GM19238 (cell line): ENCODE results near the gene ADAM11.

Experiments used
- DNase-seq: peaks from one replicate; pipeline ENCODE4 v3.0.0; 2011; ENCODE audit warnings: low spot score; ENCODE audit not compliant: insufficient read length

Gene ADAM11

DNA sequence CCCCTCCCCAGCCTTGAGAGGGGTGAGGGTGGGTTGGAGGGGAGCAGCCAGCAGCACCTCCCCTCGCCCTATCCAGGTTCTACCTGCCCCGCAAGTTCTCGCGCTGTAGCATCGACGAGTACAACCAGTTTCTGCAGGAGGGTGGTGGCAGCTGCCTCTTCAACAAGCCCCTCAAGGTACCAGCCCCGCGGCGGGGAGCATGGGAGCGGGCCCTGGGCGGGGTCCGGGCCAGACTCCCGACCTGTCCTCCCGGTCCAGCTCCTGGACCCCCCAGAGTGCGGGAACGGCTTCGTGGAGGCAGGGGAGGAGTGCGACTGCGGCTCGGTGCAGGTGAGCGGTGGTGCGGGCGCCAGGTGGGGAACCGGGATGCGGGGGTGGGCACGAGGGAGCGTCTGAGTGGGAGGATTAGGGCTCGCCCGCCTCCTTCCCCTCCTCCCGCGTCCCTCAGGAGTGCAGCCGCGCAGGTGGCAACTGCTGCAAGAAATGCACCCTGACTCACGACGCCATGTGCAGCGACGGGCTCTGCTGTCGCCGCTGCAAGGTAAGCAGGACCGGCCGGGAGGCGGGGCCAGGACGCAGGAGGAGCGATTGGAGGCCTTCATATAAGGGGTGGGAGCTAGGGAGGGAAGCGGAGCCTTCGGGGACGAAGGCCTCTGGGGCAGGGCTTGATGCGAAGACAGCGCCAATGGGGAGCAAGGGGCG lies 16.5 kb downstream of the ADAM11 start:
- peak; percentile 99 for DNase-seq

DNA sequence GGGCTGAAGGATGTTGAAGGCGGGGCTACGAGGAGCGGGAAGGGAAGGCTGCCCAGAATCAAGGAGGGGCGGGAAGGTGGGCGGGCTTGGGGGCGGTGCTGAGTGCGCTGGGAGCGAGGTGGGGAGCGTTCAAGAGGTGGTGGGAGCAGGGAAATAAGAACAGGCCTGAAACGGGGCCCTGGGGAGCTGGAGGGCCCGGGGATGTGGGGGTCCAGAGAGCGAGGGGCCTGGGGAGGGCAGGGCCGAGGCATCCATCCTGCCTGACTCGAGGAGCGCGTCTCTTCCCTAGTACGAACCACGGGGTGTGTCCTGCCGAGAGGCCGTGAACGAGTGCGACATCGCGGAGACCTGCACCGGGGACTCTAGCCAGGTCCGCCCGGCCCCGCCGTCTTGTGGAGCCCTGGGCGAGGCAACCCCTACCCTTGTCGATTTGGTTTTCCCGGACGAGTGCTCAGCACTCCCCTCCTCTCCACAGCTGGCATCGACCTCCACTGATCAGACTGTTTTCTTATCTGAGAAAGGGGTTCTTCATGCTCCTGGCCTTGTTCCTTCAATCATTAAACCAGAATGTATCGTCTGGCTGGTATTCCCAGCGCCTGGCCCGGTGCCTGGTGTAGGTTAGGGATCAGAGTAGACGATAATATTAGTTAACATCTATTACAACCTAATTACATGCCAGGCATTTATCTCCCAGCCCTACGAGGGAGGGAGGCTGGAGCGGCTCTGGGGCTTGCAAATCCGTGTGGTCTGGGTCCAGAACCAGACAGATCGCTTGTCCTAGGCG lies 17.2 kb downstream of the ADAM11 start:
- DNase-seq = no peak

DNA sequence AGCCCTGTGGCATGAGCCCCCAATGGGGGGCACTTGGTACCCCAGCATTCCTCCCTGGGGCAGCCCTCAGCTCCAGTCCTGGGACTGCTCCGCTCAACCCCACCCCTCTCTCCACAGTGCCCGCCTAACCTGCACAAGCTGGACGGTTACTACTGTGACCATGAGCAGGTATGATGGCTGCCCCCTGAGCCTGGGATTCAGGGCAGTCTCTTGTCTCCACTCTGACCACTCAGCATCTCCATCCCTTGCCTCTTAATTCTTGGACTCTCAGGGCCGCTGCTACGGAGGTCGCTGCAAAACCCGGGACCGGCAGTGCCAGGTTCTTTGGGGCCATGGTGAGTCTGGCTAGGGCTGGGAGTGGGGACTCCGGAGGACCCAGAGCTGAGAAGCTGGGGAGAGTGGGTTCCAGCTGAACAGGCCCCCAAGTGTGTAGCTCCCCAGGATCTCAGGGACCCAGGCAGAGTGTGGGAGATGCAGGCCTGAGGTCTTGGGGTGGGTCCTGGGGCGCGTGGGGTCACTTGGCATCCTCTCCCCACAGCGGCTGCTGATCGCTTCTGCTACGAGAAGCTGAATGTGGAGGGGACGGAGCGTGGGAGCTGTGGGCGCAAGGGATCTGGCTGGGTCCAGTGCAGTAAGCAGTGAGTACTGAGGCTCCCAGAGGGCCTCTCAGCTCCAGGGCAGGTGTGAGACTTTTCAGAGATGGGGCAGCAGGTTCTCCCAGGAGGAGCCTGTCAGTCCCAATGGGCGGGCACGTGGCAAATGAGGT lies 18.0 kb downstream of the ADAM11 start:
- DNase-seq = no peak

DNA sequence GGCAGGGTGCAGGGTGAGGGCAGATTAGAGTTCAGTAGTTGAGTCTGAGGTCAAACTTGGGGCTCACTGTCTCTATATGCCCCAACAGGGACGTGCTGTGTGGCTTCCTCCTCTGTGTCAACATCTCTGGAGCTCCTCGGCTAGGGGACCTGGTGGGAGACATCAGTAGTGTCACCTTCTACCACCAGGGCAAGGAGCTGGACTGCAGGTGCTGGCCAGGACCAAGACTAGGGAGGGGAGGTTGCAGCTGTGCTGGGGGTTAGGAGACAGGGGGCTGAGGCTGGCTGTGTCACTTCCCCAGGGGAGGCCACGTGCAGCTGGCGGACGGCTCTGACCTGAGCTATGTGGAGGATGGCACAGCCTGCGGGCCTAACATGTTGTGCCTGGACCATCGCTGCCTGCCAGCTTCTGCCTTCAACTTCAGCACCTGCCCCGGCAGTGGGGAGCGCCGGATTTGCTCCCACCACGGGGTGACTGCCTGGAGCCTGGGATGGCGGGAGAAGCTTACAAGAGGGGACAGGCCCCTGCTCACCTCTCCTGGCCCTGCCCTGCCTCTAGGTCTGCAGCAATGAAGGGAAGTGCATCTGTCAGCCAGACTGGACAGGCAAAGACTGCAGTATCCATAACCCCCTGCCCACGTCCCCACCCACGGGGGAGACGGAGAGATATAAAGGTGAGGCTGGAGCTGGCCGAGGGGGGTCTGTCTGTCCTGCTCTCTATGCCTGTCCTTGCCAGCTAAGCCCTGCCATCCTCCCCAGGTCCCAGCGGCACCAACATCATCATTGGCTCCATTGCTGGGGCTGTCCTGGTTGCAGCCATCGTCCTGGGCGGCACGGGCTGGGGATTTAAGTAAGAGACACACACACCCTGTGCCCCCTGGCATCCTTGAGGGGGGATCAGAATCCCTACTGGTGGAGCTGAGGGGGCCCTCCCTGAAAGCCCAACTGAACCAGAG lies 18.9 kb downstream of the ADAM11 start:
- DNase-seq = no peak

DNA sequence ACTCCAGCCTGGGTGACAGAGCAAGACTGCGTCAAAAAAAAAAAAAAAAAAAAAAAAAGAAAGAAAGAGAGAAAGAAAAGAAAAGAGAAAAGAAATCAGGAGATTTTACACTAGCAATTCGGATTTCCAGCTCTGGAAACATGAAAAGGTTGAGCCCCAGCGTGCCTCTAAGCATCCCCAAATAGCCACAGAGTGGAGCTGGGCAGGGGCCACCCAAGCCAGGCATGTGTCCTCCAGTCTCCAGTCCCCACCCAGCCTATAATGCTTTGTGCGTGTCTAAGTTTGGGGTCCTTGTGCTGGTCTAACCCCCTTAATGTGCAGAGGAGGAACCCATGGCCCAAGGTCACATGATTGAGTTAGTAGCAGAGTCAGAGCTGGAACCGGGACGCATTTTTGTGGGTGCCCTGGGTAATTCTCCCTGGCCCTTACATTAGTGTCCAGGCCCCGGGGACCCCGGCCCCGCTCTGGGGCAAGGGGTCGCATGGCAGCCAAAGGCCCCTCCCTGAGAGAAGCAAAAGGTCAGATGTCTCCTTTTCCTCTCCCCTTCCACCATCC lies 19.9 kb downstream of the ADAM11 start:
- no peak for DNase-seq

DNA sequence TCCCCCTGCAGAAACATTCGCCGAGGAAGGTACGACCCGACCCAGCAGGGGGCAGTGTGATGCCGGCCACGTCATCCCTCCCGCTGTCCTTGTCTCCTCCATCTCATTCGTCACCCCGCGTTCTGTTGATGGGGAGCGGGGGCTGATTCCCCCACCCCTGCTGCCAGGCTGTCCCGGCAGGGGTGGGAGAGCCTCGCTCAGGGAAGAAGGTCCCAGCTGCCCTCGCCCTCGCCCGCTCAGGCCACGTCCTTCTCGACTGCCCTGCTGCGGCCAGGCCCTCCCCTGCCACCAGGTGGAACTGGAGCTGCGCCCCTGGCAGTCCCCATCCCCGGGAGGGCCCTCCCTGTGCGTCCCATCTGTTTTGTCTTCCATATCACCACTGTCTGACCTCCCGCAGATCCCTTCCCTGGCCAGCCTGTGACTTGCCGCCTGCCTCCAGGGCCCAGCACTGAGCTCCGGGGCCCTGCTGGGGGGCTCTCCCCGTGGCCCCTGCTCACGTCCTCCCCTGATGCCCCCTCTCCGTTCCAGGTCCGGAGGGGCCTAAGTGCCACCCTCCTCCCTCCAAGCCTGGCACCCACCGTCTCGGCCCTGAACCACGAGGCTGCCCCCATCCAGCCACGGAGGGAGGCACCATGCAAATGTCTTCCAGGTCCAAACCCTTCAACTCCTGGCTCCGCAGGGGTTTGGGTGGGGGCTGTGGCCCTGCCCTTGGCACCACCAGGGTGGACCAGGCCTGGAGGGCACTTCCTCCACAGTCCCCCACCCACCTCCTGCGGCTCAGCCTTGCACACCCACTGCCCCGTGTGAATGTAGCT lies 20.6 kb downstream of the ADAM11 start:
- DNase-seq = peak; percentile 81

DNA sequence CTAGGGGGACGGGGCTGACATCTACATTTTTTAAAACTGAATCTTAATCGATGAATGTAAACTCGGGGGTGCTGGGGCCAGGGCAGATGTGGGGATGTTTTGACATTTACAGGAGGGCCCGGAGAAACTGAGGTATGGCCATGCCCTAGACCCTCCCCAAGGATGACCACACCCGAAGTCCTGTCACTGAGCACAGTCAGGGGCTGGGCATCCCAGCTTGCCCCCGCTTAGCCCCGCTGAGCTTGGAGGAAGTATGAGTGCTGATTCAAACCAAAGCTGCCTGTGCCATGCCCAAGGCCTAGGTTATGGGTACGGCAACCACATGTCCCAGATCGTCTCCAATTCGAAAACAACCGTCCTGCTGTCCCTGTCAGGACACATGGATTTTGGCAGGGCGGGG lies 21.4 kb downstream of the ADAM11 start:
- DNase-seq = no peak

DNA sequence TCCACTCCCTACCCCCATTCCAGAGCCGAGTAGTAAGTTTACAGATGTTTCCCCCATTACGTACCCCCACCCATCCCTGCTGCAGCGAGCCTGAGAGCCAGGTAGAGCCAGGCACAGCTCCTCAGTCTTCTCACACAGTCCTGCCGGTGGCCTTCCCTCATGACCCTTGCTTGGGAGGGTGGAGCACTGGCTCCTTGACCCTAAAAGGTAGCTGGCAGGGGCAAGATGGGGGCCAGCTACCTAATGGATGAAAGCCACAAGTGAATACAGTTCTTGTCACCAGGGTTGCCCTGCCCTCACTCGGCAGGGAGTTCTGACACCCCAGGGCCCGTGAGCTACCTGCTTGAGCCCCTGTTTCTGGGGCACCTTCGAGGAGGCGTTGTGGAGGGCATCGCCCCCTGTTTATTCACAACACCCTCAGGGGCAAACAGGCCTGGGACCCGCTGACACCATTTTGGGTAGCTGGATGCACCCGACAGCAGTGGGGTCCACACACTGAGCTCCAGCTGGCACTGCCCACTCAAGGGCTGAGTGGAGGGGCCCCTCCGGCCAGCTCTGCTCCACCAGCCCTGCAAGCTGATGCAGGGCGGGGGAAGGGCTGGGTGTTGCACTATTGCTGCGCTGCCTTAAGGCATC lies 22.2 kb downstream of the ADAM11 start:
- no peak for DNase-seq

DNA sequence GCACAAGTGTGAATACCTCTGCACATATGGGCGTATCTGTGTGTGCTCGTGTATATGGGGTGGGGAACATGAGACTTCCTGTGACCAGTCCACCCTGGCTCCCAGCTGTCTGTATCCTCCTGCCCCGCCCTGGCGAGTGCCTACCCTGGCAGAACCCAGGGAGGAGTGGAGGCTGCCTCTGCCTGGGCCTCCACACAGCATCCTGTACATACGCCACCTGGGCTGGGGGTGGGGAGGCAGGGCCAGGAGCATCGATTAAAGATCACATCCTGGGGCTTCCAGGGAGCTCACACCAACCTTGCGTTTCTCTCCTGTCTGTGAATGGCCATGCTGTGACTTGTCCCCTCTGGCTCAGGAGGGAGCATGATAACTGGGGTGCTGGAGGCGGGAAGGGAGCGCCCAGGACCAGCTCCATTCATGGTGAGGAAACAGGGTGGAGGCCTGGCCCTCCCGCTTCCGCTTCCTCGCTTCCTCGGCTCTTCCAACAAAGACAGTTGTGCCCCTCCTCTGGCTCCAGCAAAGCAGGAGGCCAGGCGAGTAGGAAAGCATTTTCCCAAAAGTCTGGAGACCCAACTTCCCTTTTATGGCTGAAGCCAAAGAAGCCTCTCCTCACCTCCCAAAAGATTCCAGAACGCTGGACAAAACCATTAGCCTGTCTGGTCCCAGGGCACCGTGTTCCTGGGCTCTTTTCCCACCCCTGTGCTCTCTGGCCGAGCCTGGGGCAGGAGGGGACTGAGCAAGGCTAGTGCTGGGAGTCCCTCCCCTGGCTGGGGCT lies 22.9 kb downstream of the ADAM11 start:
- no peak for DNase-seq

DNA sequence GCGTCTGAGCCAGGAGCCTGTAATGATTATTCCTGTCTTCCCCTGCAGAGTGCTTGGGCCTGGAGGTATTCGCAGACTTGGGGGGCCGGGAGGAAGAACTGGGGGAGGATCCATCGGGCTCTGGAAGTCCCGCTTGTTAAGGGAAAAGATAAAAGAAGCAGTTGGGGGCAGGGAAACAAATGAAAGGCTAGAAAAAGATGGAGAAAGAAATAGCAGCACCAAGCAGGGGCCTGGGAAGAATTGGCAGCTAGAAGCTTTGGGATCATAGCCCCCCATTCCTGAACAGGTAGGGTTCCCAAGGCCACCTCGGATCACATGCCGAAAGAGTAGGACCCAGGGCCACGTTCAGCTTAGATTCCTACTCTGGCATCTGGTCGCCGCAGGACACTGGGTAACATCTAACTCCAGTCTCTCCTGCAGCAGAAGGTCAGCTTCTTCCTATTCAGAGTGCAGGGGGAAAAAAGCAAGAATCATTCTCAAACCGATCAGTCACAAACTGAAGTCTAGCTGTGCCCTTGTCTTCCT lies 23.6 kb downstream of the ADAM11 start:
- DNase-seq = no peak

DNA sequence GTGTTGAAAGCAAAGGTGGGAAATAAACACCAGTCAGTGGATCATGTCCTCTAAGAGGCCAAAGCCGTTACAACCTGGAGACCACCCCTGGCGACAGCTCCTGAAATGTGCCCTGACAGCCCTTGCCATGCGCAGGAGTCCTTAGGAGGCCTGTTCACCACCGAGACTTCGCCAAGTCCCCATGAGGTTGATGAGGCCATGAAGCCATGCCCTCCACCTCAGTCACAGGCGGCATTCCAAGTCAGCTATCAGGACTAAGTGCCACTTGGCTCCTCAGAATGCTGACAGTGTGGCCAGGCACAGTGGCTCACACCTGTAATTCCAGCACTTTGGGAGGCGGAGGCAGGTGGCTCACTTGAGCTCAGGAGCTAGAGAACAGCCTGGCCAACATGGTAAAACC lies 27.1 kb downstream of the ADAM11 start:
- no peak for DNase-seq

DNA sequence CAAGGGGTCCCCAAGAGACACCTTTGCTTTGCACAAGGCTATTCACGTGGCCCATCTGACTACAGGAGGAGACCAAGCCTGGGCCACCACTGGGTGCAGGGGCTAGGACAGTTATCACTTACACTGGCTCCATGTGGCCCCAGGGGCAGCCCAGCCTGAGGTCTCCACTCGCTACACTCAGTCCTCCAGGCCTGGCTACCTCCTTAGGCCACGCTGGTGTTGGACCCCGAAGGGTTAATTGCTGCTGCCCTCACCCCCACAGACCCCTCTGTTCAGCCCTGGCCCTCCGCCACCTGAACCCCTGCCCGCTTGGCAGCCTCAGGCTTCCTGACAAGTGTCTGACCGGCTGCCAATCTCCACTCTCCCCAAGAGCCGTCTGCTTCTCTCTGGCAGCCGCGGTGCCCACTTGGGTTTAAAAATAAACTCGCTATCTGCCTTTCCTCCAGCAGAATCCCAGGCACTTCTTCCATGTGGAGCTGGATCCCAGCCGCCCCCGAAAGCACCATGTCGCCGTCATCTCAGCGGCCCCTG lies 27.8 kb downstream of the ADAM11 start:
- DNase-seq = no peak

DNA sequence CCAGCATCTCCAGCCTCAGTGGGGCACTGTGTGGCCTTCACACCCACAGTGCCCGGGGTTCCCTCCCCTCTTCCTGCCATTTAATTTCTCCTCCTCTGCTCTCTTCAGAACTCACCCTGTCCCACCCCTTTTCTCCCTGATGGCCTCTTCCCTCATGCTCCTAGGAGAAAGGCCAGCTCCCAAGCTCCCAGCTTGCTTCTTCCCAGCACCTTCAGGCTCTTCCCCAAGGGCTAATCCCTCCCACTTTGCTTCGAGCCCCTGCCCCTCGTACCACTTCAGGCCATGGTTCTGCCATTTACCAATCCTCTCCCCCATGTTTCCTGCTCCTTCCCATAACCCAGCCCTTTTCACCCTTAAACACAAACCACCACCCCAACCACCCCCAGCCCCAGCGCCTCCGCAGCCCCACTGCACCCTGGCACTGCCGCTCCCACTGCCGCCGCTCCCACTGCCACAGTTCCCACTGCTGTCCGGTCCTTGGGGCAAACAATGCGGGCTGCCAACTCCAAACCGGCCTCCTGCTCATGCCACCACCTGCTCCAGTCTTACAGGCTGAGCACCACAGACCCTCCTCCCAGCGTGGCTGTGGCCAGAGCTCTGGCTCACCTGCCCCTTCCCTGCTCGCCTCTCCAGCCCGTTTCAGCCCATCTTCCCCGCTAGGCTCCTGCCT lies 28.6 kb downstream of the ADAM11 start:
- no peak for DNase-seq

DNA sequence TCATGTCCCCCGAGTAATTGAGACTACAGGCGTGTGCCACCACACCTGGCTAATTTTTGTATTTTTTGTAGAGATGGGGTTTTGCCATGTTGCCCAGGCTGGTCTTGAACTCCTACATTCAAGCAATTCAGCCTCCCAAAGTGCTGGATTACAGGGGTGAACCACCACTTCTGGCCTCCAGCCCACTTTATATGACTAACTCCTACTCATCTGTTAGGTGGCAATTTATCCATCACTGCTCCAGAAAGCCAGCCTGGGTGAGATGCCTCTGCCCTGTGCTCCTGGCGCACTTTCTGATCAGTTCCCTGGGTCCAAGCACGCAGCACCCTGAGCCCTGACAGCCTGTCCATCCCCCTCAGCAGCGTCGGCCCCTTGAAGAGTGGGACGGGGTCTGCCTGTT lies 29.4 kb downstream of the ADAM11 start:
- DNase-seq = no peak

DNA sequence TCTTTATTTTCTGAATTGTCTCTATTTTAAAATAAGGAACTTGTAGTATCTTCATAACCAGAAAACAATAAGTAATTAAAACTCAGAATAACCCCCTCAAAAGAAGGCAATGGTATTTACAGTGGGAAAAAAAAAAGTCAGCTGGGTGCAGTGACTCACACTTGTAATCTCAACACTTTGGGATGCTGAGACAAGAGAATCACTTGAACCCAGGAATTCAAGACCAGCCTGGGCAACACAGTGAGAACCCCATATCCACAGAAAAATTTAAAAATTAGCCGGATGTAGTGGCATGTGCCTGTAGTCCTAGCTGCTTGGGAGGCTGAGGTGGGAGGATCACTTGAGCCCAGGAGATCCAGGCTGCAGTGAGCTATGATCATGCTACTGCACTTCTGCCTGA lies 33.5 kb downstream of the ADAM11 start:
- DNase-seq = no peak

DNA sequence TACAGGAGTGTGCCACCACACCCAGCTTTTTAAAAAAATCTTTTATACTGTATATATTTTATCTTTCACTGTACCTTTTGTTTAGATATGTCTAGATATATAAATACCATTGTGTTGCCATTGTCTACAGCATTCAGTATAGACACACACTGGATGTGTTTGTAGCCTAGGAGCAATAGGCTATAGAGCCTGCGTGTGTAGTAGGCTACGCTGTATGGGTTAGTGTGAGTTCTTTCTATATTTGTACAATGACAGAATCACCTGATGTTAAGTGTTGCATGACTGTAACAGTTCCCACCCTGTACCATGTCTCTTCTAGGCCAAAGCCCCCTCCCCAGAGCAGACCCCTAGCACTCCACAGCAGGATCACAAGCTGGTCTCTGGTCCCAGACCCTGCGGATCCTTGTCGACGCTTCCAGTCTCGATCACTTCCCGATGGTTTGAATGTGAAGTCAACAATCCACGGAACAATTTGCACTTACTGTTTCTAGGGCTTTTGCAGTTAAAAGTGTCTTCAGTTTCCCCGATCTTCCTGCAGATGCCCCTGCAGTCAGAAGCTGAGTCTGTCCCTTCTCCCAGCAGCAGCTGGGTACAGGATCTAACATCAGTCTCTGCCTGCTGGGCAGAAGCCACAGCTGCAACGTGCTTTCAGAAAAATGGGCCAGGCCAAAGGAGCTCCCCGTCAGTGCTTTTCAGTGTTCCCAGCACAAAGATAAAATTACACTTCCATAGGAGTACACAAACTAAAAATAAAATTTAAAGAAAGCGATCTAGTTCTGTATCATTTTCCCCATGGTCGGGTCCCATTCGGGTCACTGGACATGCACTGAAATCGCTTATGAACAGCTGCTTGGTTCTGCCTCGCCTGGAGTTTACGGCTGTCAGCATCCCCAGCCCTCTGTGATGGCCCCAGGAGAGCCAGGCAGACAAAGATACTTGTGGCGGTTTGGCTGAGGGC lies 35.4 kb downstream of the ADAM11 start:
- no peak for DNase-seq
